Neural progenitor cell (in vitro differentiated cells): Measurements from ENCODE around the gene MAPK13. TPM values are rescaled to one million over a fixed set of nuclear protein-coding genes. Genes with fewer than 3 reads are reported as not detected.

ENCODE experiments used
- DNase-seq: peaks from one replicate; pipeline ENCODE4 v3.0.0-alpha.2; 2016; ENCODE audit warnings: low spot score
- H2AFZ ChIP-seq: fragments of 200-600 bp; sonication (generic); replicated peaks from 2 replicates; pipeline ENCODE4 v1.6.1; 2016; ENCODE audit warnings: antibody characterized with exemption
- H3F3A ChIP-seq: fragments of 200-600 bp; sonication (generic); 2 replicates; pipeline ENCODE4 v1.6.1; 2016; ENCODE audit warnings: antibody characterized with exemption, low read depth
- H3K27ac ChIP-seq: fragments of 200-600 bp; sonication (generic); 2 replicates; pipeline ENCODE4 v1.5.1; 2016; ENCODE audit warnings: mild to moderate bottlenecking
- H3K27me3 ChIP-seq: fragments of 200-600 bp; sonication (generic); 2 replicates; pipeline ENCODE4 v1.6.1; 2016; ENCODE audit warnings: mild to moderate bottlenecking, moderate library complexity
- H3K36me3 ChIP-seq: fragments of 200-600 bp; sonication (generic); 2 replicates; pipeline ENCODE4 v1.5.1; 2016
- H3K4me1 ChIP-seq: fragments of 200-600 bp; sonication (generic); 2 replicates; pipeline ENCODE4 v1.6.1; 2016; ENCODE audit warnings: mixed run types
- H3K4me2 ChIP-seq: fragments of 200-600 bp; sonication (generic); 2 replicates; pipeline ENCODE4 v1.6.1; 2016
- H3K4me3 ChIP-seq: fragments of 200-600 bp; sonication (generic); 2 replicates; pipeline ENCODE4 v1.5.1; 2016
- H3K79me2 ChIP-seq: fragments of 200-600 bp; sonication (generic); 2 replicates; pipeline ENCODE4 v1.6.1; 2016; ENCODE audit warnings: low read depth
- H3K9ac ChIP-seq: fragments of 200-600 bp; sonication (generic); 2 replicates; pipeline ENCODE4 v1.6.1; 2016
- H3K9me3 ChIP-seq: fragments of 200-600 bp; sonication (generic); 2 replicates; pipeline ENCODE4 v1.5.1; 2016; ENCODE audit warnings: low read depth
- H4K20me1 ChIP-seq: fragments of 200-600 bp; sonication (generic); 2 replicates; pipeline ENCODE4 v1.6.1; 2016; ENCODE audit warnings: low read depth
- H3K27ac Mint-ChIP-seq: 3 replicates; pipeline ENCODE4 v1.8.0; 2021; ENCODE audit warnings: mixed read lengths
- H3K27me3 Mint-ChIP-seq: 2 replicates; pipeline ENCODE4 v1.8.0; 2022; ENCODE audit warnings: low read depth, mild to moderate bottlenecking, inconsistent platforms, moderate library complexity, mixed read lengths; ENCODE audit not compliant: insufficient read depth
- H3K36me3 Mint-ChIP-seq: 3 replicates; pipeline ENCODE4 v1.8.0; 2021; ENCODE audit warnings: mixed read lengths
- H3K4me1 Mint-ChIP-seq: 3 replicates; pipeline ENCODE4 v1.8.0; 2021; ENCODE audit warnings: mixed read lengths
- H3K4me3 Mint-ChIP-seq: 3 replicates; pipeline ENCODE4 v1.8.0; 2021; ENCODE audit warnings: mild to moderate bottlenecking, moderate library complexity, mixed read lengths
- H3K9me3 Mint-ChIP-seq: 3 replicates; pipeline ENCODE4 v1.8.0; 2020; ENCODE audit warnings: mixed read lengths
- EZH2 ChIP-seq: fragments of 200-600 bp; sonication (generic); IDR thresholded peaks from 2 replicates; pipeline ENCODE4 v1.6.1; 2017; ENCODE audit warnings: antibody characterized with exemption, mild to moderate bottlenecking, moderate library complexity
- EZH2phosphoT487 ChIP-seq: fragments of 200-600 bp; sonication (generic); IDR thresholded peaks from 2 replicates; pipeline ENCODE4 v1.6.1; 2017; ENCODE audit warnings: antibody characterized with exemption
- total RNA-seq: library from RNA; depleted of rRNA; stranded (reverse); fragments of >200 nt; gene quantifications from 2 replicates; pipeline ENCODE4 v1.2.3, GENCODE V29; 2015; ENCODE audit warnings: low replicate concordance
- TF ChIP-seq, protein P1 (sequence below): fragments of 200-600 bp; sonication (generic); IDR thresholded peaks from 2 replicates; pipeline ENCODE4 v1.5.1; 2017; ENCODE audit warnings: antibody characterized with exemption, mild to moderate bottlenecking

The MAPK13 gene
- total RNA-seq, 1 donor from 2014 or later, result 0.13 TPM

DNA sequence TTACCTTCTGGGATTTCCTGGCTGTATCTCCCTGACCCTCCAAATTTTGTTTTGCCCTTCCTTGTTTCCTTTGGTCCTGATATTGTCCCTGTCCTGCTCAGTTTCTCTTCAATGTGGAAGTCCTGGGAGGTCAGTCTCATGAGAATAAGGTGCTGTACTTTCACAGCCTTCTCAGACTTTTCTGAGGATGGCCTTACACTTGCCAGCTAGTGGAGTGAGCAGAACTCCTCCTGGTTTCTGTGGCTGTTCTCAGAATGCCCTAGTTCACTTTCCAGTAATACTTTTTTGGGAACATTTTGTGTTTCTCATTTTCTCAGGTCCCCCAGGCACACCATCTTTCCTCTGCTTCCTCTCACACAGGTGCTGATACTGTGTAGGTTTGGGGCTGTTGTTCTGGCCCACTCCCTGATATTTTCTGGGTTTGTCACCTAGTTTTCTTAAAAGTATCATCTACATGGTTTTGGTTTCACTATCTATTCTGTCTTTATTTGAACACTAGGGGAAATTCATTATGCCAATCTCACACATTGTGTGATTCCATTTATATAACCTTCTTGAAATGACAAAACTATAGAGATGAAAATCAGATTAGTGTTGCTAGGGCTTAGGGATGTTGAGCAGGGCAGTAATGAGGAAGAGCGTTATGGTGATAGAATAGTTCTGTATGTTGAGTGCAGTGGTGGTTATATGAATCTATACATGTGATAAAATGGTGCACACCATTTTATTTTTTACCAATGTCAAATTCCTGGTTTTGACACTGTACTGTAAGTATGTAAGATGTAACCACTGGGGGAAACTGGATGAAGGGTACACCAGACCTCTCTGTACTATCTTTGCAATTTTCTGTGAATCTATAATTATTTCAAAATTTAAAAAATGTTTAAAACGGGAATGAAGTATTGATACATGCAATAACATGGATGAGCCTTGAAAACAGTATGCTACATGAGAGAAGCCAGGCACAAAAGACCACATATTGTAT, 39.0 kb downstream of the MAPK13 start:
- no peak overlapping the region for H3K27ac Mint-ChIP-seq
- Histone ChIP-seq H3K4me3 (no peak overlapping the region), H3K9me3 (no peaks in the 10 kb centered on the region), H3K27me3 (no peaks in the 10 kb centered on the region), H3K36me3 (no peaks in the 10 kb centered on the region), H3K27ac (no peak overlapping the region), H3K79me2 (no peaks in the 10 kb centered on the region), H3K9ac (no peak overlapping the region), H2AFZ (no peak overlapping the region), H4K20me1 (no peaks in the 10 kb centered on the region), H3F3A (no peaks in the 10 kb centered on the region), H3K4me1 (no peaks in the 10 kb centered on the region), H3K4me2 (no peak overlapping the region)
- TF ChIP-seq, protein P1, sequence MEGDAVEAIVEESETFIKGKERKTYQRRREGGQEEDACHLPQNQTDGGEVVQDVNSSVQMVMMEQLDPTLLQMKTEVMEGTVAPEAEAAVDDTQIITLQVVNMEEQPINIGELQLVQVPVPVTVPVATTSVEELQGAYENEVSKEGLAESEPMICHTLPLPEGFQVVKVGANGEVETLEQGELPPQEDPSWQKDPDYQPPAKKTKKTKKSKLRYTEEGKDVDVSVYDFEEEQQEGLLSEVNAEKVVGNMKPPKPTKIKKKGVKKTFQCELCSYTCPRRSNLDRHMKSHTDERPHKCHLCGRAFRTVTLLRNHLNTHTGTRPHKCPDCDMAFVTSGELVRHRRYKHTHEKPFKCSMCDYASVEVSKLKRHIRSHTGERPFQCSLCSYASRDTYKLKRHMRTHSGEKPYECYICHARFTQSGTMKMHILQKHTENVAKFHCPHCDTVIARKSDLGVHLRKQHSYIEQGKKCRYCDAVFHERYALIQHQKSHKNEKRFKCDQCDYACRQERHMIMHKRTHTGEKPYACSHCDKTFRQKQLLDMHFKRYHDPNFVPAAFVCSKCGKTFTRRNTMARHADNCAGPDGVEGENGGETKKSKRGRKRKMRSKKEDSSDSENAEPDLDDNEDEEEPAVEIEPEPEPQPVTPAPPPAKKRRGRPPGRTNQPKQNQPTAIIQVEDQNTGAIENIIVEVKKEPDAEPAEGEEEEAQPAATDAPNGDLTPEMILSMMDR, result no peak
- TF ChIP-seq EZH2, result no peak
- no peak for TF ChIP-seq EZH2phosphoT487
- no peak overlapping the region for H3K4me3 Mint-ChIP-seq
- no peaks in the 10 kb centered on the region for H3K9me3 Mint-ChIP-seq
- H3K36me3 Mint-ChIP-seq, result no peaks in the 10 kb centered on the region
- H3K27me3 Mint-ChIP-seq, result no peaks in the 10 kb centered on the region
- no peaks in the 10 kb centered on the region for H3K4me1 Mint-ChIP-seq
- no peak for DNase-seq

DNA sequence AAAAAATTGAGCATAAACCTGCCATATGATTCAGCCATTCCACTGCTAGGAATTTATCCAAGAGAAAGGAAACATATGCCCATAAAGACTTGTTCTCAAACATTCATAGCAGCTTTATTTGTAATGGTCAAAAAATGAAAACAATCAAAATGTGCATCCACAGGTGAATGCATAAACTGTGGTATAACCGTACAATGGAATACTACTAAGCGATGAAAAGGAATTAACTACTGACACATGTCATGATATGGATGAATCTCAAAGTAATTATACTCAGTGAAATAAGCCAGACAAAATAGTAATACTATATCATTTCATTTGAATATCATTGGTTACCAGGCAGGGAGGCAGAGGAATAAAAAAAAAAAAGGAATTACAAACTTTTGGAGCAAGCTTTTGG, 40.4 kb downstream of the MAPK13 start:
- Histone ChIP-seq H3K4me3 (no peak overlapping the region), H3K4me1 (no peaks in the 10 kb centered on the region), H3K9me3 (no peaks in the 10 kb centered on the region), H2AFZ (no peak overlapping the region), H3K9ac (no peak overlapping the region), H3K27me3 (no peaks in the 10 kb centered on the region), H3K36me3 (no peaks in the 10 kb centered on the region), H3K4me2 (no peak overlapping the region), H3K27ac (no peak overlapping the region), H3F3A (no peaks in the 10 kb centered on the region), H4K20me1 (no peaks in the 10 kb centered on the region), H3K79me2 (no peaks in the 10 kb centered on the region)
- Mint-ChIP-seq H3K4me1 (no peaks in the 10 kb centered on the region), H3K27ac (no peak overlapping the region), H3K36me3 (no peaks in the 10 kb centered on the region), H3K4me3 (no peak overlapping the region), H3K9me3 (no peaks in the 10 kb centered on the region), H3K27me3 (no peaks in the 10 kb centered on the region)
- DNase-seq, result no peak
- TF ChIP-seq, protein P1, result no peak
- TF ChIP-seq EZH2phosphoT487 (no peak), EZH2 (no peak)

DNA sequence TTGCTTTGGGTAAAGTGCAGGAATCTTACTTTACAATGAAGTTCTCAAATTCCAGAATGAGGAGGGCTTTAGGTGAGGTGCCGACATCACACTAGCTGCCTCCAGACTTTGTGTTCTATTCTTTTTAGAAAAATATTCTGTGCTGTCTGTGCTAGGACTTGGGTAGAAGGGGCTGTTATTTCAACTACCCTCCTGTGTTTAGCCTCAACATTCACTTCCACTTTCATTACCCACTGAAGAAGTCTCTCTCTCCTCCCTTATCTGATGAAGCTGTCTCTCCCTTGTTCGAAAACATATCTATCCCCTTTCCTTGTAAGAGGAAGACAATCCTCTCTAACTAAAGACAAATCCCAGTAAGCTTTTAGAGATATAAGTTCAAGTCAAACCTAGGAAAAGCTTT, 41.3 kb downstream of the MAPK13 start:
- no peaks in the 10 kb centered on the region for H3K36me3 Mint-ChIP-seq
- DNase-seq, result no peak
- no peak overlapping the region for H3K4me3 Mint-ChIP-seq
- TF ChIP-seq, protein P1, result no peak
- TF ChIP-seq EZH2, result no peak
- TF ChIP-seq EZH2phosphoT487, result no peak
- no peaks in the 10 kb centered on the region for H3F3A ChIP-seq
- H3K27ac ChIP-seq, result no peak overlapping the region
- H3K9me3 Mint-ChIP-seq, result no peaks in the 10 kb centered on the region
- no peak overlapping the region for H3K4me2 ChIP-seq
- no peaks in the 10 kb centered on the region for H3K9me3 ChIP-seq
- H3K27me3 Mint-ChIP-seq, result no peaks in the 10 kb centered on the region
- H3K79me2 ChIP-seq, result no peaks in the 10 kb centered on the region
- no peak overlapping the region for H3K27ac Mint-ChIP-seq
- no peaks in the 10 kb centered on the region for H3K4me1 Mint-ChIP-seq
- no peaks in the 10 kb centered on the region for H4K20me1 ChIP-seq
- H3K27me3 ChIP-seq, result no peaks in the 10 kb centered on the region
- no peak overlapping the region for H3K4me3 ChIP-seq
- no peaks in the 10 kb centered on the region for H3K4me1 ChIP-seq
- no peaks in the 10 kb centered on the region for H3K36me3 ChIP-seq
- H3K9ac ChIP-seq, result no peak overlapping the region
- no peak overlapping the region for H2AFZ ChIP-seq
